Heart left ventricle (tissue), 13 donors: ENCODE results near the gene KISS1R.

ENCODE experiments used
- CTCF ChIP-seq, 12 donors: fragments of 200-600 bp; sonication (generic) in 4 of 12; IDR thresholded peaks; one replicate each; pipeline versions ENCODE4 v1.5.0 to v1.8.0; 2018 to 2022; ENCODE audit warnings: antibody characterized with exemption in 12 of 12, mild to moderate bottlenecking in 5 of 12
- POLR2A ChIP-seq, 2 donors: fragments of 450-650 bp; IDR thresholded peaks; one replicate each; pipeline ENCODE4 v1.6.1; 2017; ENCODE audit warnings: antibody characterized with exemption in 2 of 2, mild to moderate bottlenecking in 2 of 2, moderate library complexity in 2 of 2
- donor health status: ischemic (EF 13 %, LVEDD 7.1; RV severe dilation, severe dysfunction).
- donor health status: DM: no; HTN: yes; CAD: no.
- donor health status: DM: no; HTN: no; CAD: no.
- donor health status: ischemic (EF 25% LVEDD 6.9; RV normal size, moderate dysfunction).
- donor health status: ischemic (EF 25% LVEDD 5.7; RV mildly dilated, moderate dysfunction).
- donor health status: ischemic (EF 35%, LVEDD 5.7; RV mildly dilated, moderate dysfunction).
- donor health status: nonischemic (EF 11% LVEDD 7.7; RV severe dilation, severe dysfunction).
- donor health status: DM: yes; HTN: yes; CAD: no.
- donor health status: PGD.
- donor health status: ischemic (EF 29% LVEDD 5.4; RV normal size, mild dysfunction).
- donor health status: nonischemic (EF 23%, LVEDD 6.1; RV moderate dilation, normal function).

GRCh38 chr19:873561-874041, 43.5 kb upstream of the KISS1R start:
- TF ChIP-seq CTCF (IDR thresholded peaks at IDR 0.05) (no peak), POLR2A (IDR thresholded peaks at IDR 0.05) (no peak)
